IPS-NIHi7 (cell line): ENCODE data around the gene COL19A1.
"Not testable (repeated sequence)": the region's sequence is repeated elsewhere in the genome, so short reads cannot be mapped to it uniquely, and the experiment has no call there.

ENCODE experiments used
- DNase-seq: peaks from one replicate; pipeline ENCODE4 v3.0.0; 2012; ENCODE audit warnings: mixed read lengths; ENCODE audit errors: extremely low spot score

Gene COL19A1

GRCh38 chr6:69965974-69966373 is 99.6 kb downstream of the COL19A1 start:
- DNase-seq, result not testable (repeated sequence)

DNA sequence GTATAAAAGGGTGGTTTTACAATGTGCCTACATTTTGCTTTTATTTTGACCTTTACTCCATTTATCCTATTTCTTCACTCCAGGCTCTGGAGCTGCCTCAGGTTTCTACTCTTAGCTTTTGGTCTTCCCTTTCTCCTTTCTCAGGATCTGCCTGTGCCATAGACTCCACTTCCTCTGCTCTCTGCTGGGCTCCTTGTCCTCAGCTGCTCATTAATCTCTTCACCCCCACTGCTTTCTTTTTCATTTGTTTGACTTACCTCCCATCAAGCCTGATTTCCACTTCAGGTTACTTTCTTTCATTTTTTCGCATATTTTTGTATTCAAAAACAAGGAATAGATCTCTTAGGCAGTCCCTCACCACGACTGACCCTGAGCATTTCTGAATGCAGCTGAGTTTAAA is 106.8 kb downstream of the COL19A1 start:
- DNase-seq, result peak; percentile 18

DNA sequence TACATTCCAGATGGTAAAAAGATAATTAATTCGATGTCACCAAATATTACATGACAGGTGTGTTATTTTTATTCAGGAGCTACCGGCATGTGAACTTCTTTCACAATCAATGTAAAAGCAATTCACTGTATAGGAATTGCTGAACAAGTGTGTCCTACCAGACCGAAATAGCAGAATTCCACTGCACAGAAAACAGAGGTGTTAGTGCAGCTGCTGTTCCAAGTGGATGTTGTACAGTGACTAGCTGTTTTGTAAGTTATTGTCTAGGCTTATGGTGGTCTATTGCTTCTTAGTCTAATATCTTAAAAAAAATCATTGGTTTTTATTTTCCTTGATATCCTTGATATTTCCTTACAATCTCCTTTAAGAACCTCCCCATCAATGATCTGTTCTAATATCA is 107.4 kb downstream of the COL19A1 start:
- no peak for DNase-seq

DNA sequence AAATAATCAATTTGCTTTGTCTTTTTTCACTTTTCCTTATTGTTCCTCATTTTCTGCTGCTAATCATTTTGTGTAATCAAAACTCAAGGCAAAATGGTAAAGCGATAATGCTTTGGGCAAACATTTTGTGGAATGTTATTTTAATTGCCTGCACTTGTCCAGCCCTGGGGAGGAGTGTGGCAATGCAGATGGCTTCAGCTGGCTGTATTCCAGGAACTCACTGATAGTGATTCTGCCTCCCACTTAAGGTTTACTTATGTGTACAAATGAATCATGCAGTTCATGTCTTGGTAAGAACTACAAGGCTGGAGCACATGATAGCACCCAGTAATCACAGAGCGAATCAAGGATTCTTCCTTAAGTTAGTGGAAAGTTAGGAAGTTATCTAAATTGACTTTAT is 107.8 kb downstream of the COL19A1 start:
- DNase-seq, result no peak

DNA sequence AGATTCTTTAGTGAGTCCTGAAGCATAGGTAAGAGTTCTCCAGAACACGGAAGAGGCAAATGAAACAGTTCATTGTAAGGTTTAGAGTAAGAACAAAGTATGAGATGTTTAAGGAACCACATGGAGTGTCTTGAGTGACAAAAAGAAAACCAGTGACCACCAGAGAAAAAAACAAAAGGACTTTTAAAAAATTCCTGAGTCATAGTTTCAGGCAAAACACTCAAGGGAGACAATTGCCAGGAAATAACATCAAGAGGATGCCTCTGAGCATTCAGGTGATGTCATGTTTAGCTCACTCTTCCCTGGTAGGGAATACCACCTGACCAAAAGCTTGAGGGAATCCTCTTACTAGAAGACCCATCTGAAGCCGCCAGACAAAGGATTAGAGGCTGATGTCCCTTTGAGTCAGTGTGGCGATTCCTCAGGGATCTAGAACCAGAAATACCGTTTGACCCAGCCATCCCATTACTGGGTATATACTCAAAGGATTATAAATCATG is 110.3 kb downstream of the COL19A1 start:
- no peak for DNase-seq

DNA sequence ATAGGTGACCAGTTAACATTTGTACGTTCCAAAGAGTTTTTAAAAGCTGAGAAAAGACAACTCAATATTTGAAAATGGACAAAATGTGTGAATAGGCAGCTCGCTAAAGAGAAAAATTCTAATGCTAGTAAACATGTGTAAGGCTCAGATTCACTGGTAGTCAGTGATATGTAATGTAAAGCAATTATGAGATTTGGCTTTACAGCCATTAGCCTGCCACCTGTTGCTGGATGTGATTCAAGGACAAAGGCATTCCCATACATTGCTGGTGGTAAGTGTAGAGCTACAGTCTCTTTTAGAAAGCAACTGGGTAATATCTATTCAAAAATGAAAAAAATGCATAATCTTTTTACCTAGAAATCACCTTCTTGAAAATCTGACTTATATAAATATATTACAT is 114.3 kb downstream of the COL19A1 start:
- no peak for DNase-seq

GRCh38 chr6:69984506-69984905 is 118.2 kb downstream of the COL19A1 start:
- no peak for DNase-seq

GRCh38 chr6:69985180-69985579 is 118.8 kb downstream of the COL19A1 start:
- DNase-seq, result no peak

DNA sequence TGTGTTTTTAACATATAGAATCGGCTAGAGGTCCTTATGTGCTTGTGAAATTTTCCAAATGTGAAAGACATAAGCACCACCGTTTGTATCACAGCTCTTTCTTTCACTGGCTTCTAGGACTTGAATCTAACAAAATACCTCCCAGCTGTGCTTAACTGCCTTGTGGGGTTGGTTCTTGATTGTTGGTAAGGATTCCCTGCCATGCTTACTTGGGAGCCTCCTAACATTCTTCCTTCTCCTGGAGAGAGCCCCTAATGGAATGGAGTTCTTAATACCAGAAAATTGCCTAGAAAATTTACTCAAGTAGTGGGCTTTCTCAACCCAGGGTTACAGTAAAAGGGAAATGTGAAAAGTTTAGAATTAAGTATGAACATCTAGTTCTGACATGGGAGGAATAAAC is 121.2 kb downstream of the COL19A1 start:
- DNase-seq, result no peak

DNA sequence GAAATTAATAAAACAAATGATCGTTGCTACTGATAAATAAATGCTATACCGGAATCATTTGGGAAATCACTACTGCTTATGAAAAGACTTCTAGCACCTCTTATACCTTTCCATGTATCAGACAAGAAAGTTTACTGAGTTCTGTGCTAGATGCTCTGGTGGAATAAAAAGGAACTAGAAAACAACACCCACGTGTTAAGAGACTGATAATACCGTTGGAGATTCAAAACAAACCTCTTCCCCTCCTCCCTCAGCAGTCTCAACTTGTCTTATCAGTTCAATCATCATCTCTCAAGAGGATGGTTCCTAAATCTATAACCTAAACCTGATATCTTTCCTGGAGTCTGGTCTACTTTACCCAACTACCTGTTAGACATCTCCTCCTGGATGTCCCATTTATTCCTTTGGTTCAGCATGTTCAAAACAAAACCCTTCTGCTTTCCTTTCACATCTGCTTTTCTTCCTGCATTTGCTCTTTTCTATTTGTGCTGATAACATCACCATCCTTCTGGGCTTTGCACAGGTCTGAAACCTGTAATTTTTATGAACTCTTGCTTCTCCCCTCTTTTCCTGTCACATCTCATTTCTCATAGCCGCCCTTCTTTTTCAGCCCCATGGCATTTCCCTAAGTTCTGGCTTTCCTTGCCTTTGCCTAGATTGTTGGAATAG is 122.2 kb downstream of the COL19A1 start:
- no peak for DNase-seq

- no peak for DNase-seq
These were observed 127.9 kb downstream of the COL19A1 start for GRCh38 chr6:69994251-69994650.

DNA sequence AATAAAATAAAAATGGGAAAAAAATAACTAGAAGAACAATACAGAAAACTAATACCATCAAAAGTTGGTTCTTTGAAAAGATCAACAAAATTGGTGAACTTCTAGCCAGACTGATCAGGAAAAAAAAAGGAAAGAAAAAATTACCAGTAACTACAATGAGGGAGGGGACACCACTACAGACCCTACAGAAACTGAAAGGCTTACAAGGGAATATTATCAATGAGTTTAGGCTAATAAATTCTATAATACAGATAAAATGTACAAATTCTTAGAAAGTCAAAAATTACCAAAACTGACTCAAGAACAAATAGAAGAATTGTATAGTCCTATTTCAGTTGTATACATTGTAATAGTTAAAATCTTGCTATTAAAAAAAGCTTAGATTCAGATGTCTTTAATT is 141.8 kb downstream of the COL19A1 start:
- no peak for DNase-seq

- not testable (repeated sequence) for DNase-seq
These were observed 144.0 kb downstream of the COL19A1 start for GRCh38 chr6:70010339-70010738.

DNA sequence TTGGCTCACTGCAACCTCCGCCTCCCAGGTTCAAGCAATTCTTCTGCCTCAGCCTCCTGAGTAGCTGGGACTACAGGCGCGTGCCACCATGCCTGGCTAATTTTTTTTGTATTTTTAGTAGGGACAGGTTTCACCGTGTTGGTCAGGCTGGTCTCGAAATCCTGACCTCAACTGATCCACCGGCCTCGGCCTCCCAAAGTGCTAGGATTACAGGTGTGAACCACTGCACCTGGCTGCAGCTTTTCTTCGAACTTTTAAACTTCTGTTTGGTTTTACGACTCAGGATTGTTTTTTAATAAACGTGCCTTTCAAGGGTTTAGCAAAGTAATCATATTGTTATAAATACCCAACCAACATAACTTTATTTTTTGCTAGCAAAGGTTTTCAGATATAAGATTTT is 156.8 kb downstream of the COL19A1 start:
- DNase-seq, result not testable (repeated sequence)

GRCh38 chr6:70028246-70028645 is 161.9 kb downstream of the COL19A1 start:
- DNase-seq, result no peak

DNA sequence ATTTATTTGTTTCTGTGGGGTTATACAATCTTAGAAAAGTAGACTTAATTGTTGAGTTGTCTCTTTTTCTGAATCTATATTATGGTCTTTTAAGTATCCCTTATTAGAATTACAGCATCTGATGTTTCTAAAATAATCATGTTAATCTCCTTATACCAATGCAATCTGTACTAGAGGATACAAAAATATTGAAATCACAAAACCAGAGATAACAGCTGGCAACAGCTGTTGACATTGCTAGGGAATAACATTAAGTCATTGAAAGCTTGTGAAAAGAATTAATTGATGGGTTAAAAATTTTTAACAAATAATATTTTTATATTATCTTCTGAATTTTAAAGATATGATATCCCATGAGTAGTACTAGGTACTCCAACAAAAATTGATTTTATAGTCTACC is 162.6 kb downstream of the COL19A1 start:
- DNase-seq, result no peak

- no peak for DNase-seq
These were observed 167.4 kb downstream of the COL19A1 start for GRCh38 chr6:70033781-70034180.

DNA sequence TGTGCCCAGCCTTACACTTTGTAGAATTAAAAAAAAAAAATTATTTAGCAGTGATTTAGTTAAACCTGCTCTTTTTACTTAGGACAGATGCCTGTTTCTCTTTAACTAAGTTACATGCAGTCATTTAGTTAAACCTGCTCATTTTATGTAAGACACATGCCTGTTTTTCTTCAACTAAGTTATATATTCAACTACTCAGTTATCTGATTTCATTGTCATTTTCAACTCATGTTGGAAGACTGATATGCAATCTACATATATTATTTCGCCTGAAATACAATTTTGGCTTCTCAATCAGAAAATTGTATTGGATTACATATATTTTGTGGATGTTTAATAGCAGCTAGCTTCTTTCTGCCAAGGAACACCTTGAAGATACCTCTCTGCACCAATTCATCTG is 171.1 kb downstream of the COL19A1 start:
- no peak for DNase-seq

- no peak for DNase-seq
These were observed 174.4 kb downstream of the COL19A1 start for GRCh38 chr6:70040766-70041165.

- no peak for DNase-seq
These were observed 175.1 kb downstream of the COL19A1 start for GRCh38 chr6:70041411-70041810.

DNA sequence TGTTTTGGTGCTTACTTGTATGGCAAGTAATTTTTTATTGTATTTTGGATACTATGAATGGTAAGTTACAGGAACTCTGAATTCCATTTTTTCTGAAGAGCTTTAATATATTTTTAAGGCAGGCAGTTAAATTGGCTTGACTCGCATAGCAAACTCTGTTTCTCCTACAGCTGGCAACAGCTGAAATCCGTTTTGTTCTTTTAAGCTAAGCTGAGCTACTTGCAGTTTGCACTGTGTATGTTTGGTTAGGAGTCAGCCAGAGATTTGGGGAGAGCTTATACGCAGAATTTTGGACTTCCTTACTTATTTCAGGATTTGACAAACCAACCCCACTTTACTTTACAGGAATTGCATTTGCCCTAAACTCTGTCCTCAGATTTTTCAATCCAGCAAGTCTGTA is 179.1 kb downstream of the COL19A1 start:
- DNase-seq, result no peak

- no peak for DNase-seq
These were observed 185.1 kb downstream of the COL19A1 start for GRCh38 chr6:70051197-70052124.
